Neural crest cell (in vitro differentiated cells): ENCODE data around the gene CAV3. TPM values are rescaled to one million over a fixed set of nuclear protein-coding genes. Genes with fewer than 3 reads are reported as not detected.
"Not testable (repeated sequence)": the region's sequence is repeated elsewhere in the genome, so short reads cannot be mapped to it uniquely, and the experiment has no call there.

Experiments used
- DNase-seq: peaks from one replicate; pipeline ENCODE4 v3.0.0; 2021; ENCODE audit warnings: low read depth, mixed read lengths, low spot score
- H3K27ac Mint-ChIP-seq: one replicate; pipeline ENCODE4 v1.8.0; 2021; ENCODE audit warnings: mild to moderate bottlenecking, mixed read lengths; ENCODE audit not compliant: unreplicated experiment
- H3K27me3 Mint-ChIP-seq: 2 replicates; pipeline ENCODE4 v1.8.0; 2021; ENCODE audit warnings: low read depth, mild to moderate bottlenecking, mixed read lengths
- H3K36me3 Mint-ChIP-seq: 2 replicates; pipeline ENCODE4 v1.8.0; 2021; ENCODE audit warnings: low read depth, mild to moderate bottlenecking, mixed read lengths
- H3K4me1 Mint-ChIP-seq: 2 replicates; pipeline ENCODE4 v1.8.0; 2021; ENCODE audit warnings: mixed read lengths
- H3K4me3 Mint-ChIP-seq: one replicate; pipeline ENCODE4 v1.8.0; 2021; ENCODE audit warnings: mild to moderate bottlenecking, mixed read lengths
- H3K9me3 Mint-ChIP-seq: 2 replicates; pipeline ENCODE4 v1.8.0; 2021; ENCODE audit warnings: mixed read lengths
- CTCF ChIP-seq: fragments of 200-600 bp; sonication (generic); conservative IDR thresholded peaks from 2 replicates; pipeline ENCODE4 v1.5.0; 2021; ENCODE audit warnings: antibody characterized with exemption, mild to moderate bottlenecking
- long read RNA-seq: library from polyadenylated mRNA; unstranded; transcript quantifications from one replicate; pipeline ENCODE4 v2.0.0, GENCODE V29; 2020
- total RNA-seq: library from RNA; stranded (reverse); gene quantifications from 2 replicates; pipeline ENCODE4 v1.2.1, GENCODE V29; 2021

Gene CAV3
- not detected in 2 replicates for total RNA-seq
- long read RNA-seq = 0 reads

- Mint-ChIP-seq H3K4me1 (peaks cover 16% of the 10 kb centered on the region), H3K4me3 (no peak within 1 kb of the TSS), H3K9me3 (no peaks in the 10 kb centered on the region), H3K27me3 (no peaks in the 10 kb centered on the region), H3K36me3 (no peaks in the 10 kb centered on the region), H3K27ac (peak within 1 kb of the TSS; percentile 62)
- no peak for TF ChIP-seq CTCF
- DNase-seq = no peak
These were observed at the start of gene CAV3 for GRCh38 chr3:8733332-8734094. Gene CAV3, plus strand, starts transcription at chr3:8733802. Its CDS starts 75 bp downstream, at chr3:8733877.

- H3K27ac Mint-ChIP-seq, H3K9me3 Mint-ChIP-seq, H3K36me3 Mint-ChIP-seq, H3K27me3 Mint-ChIP-seq, DNase-seq, H3K4me3 Mint-ChIP-seq: not testable (repeated sequence)
- peaks cover 30% of the 10 kb centered on the region for H3K4me1 Mint-ChIP-seq
These were observed 48.6 kb upstream of the CAV3 start for GRCh38 chr3:8684992-8685391.

- H3K36me3 Mint-ChIP-seq, H3K4me1 Mint-ChIP-seq, H3K4me3 Mint-ChIP-seq, DNase-seq, H3K27me3 Mint-ChIP-seq, H3K9me3 Mint-ChIP-seq: not testable (repeated sequence)
- H3K27ac Mint-ChIP-seq = peak overlapping the region; percentile 50
These were observed 42.3 kb upstream of the CAV3 start for GRCh38 chr3:8691295-8691694.

- no peak overlapping the region for H3K27ac Mint-ChIP-seq
- H3K27me3 Mint-ChIP-seq = no peaks in the 10 kb centered on the region
- H3K36me3 Mint-ChIP-seq = peaks cover 7% of the 10 kb centered on the region
- DNase-seq = no peak
- no peaks in the 10 kb centered on the region for H3K4me1 Mint-ChIP-seq
- no peak overlapping the region for H3K4me3 Mint-ChIP-seq
- TF ChIP-seq CTCF = peak; percentile 55
- H3K9me3 Mint-ChIP-seq = peaks cover 8% of the 10 kb centered on the region
These were observed 31.0 kb upstream of the CAV3 start for GRCh38 chr3:8702560-8702959.

- Mint-ChIP-seq H3K27me3 (no peaks in the 10 kb centered on the region), H3K9me3 (peaks cover 8% of the 10 kb centered on the region), H3K27ac (no peak overlapping the region), H3K4me1 (no peaks in the 10 kb centered on the region), H3K36me3 (peaks cover 9% of the 10 kb centered on the region), H3K4me3 (no peak overlapping the region)
- no peak for TF ChIP-seq CTCF
- DNase-seq = no peak
These were observed 28.0 kb upstream of the CAV3 start for GRCh38 chr3:8705575-8705974.

GRCh38 chr3:8709287-8709686 lies 24.3 kb upstream of the CAV3 start:
- H3K9me3 Mint-ChIP-seq = peaks cover 4% of the 10 kb centered on the region
- H3K4me3 Mint-ChIP-seq = no peak overlapping the region
- H3K36me3 Mint-ChIP-seq = peaks cover 2% of the 10 kb centered on the region
- peaks cover 9% of the 10 kb centered on the region for H3K4me1 Mint-ChIP-seq
- TF ChIP-seq CTCF = no peak
- no peak overlapping the region for H3K27ac Mint-ChIP-seq
- no peak for DNase-seq
- no peaks in the 10 kb centered on the region for H3K27me3 Mint-ChIP-seq
